Measurements from ENCODE around the gene RPN1.
"Not testable (repeated sequence)": the region's sequence is repeated elsewhere in the genome, so short reads cannot be mapped to it uniquely, and the experiment has no call there.

The RPN1 gene

GRCh38 chr3:128650096-128651050, at the start of gene RPN1:
Gene RPN1, minus strand, starts transcription at chr3:128650818. Its CDS starts 18 bp downstream, at chr3:128650800.
- DNase-seq (ENCODE audit: low read depth) = peak; percentile 96

GRCh38 chr3:128698211-128699047, 47.8 kb upstream of the RPN1 start:
- peak; percentile 58 for DNase-seq (ENCODE audit: low read depth)

- DNase-seq (ENCODE audit: low read depth) = no peak
These were observed 46.7 kb upstream of the RPN1 start for GRCh38 chr3:128697341-128697740.

GRCh38 chr3:128693696-128694095, 43.1 kb upstream of the RPN1 start:
- no peak for DNase-seq (ENCODE audit: low read depth)

GRCh38 chr3:128689060-128689459, 38.4 kb upstream of the RPN1 start:
- DNase-seq (ENCODE audit: low read depth) = no peak

GRCh38 chr3:128686465-128686864, 35.8 kb upstream of the RPN1 start:
- DNase-seq (ENCODE audit: low read depth) = no peak

- no peak for DNase-seq (ENCODE audit: low read depth)
These were observed 34.5 kb upstream of the RPN1 start for GRCh38 chr3:128684986-128685726.

- DNase-seq (ENCODE audit: low read depth) = no peak
These were observed 33.3 kb upstream of the RPN1 start for GRCh38 chr3:128683957-128684356.

- DNase-seq (ENCODE audit: low read depth) = no peak
These were observed 30.8 kb upstream of the RPN1 start for GRCh38 chr3:128681369-128681829.

GRCh38 chr3:128680603-128681368, 30.2 kb upstream of the RPN1 start:
- peak; percentile 99 for DNase-seq (ENCODE audit: low read depth)

- no peak for DNase-seq (ENCODE audit: low read depth)
These were observed 28.7 kb upstream of the RPN1 start for GRCh38 chr3:128679338-128679737.

- DNase-seq (ENCODE audit: low read depth) = not testable (repeated sequence)
These were observed 25.2 kb upstream of the RPN1 start for GRCh38 chr3:128675802-128676201.

- DNase-seq (ENCODE audit: low read depth) = no peak
These were observed 23.7 kb upstream of the RPN1 start for GRCh38 chr3:128674161-128674784.

GRCh38 chr3:128667641-128668040, 17.0 kb upstream of the RPN1 start:
- DNase-seq (ENCODE audit: low read depth) = no peak

GRCh38 chr3:128665362-128666021, 14.9 kb upstream of the RPN1 start:
- peak; percentile 15 for DNase-seq (ENCODE audit: low read depth)

- DNase-seq (ENCODE audit: low read depth) = no peak
These were observed 12.5 kb upstream of the RPN1 start for GRCh38 chr3:128663151-128663550.

- no peak for DNase-seq (ENCODE audit: low read depth)
These were observed 4.9 kb upstream of the RPN1 start for GRCh38 chr3:128655531-128655930.

GRCh38 chr3:128653993-128654805, 3.6 kb upstream of the RPN1 start:
- DNase-seq (ENCODE audit: low read depth) = not testable (repeated sequence)

- peak; percentile 21 for DNase-seq (ENCODE audit: low read depth)
These were observed 2.9 kb upstream of the RPN1 start for GRCh38 chr3:128653383-128653992.

All from EH (cell line).